NCI-H226 (cell line): ENCODE data around the gene LHB.
"Not testable (repeated sequence)": the region's sequence is repeated elsewhere in the genome, so short reads cannot be mapped to it uniquely, and the experiment has no call there.

Source experiments
- DNase-seq: peaks from one replicate; pipeline ENCODE4 v3.0.0-alpha.2; 2015

LHB gene

GRCh38 chr19:49017041-49017665, at the start of gene LHB:
Gene LHB, minus strand, starts transcription at chr19:49017091. Its CDS starts 10 bp downstream, at chr19:49017081.
- DNase-seq = no peak

- DNase-seq = no peak
These were observed 49.1 kb upstream of the LHB start for GRCh38 chr19:49065905-49066512.

- DNase-seq = peak; percentile 53
These were observed 48.1 kb upstream of the LHB start, which contains the start of gene NTF4 for GRCh38 chr19:49064768-49065611. Gene NTF4, minus strand, starts transcription at chr19:49064818. Its CDS starts 2,821 bp downstream, at chr19:49061997.

- DNase-seq = no peak
These were observed 47.2 kb upstream of the LHB start for GRCh38 chr19:49064029-49064629.

GRCh38 chr19:49061445-49061844, 44.6 kb upstream of the LHB start:
- no peak for DNase-seq

GRCh38 chr19:49061000-49061399, 44.1 kb upstream of the LHB start:
- no peak for DNase-seq

- no peak for DNase-seq
These were observed 42.2 kb upstream of the LHB start for GRCh38 chr19:49059053-49059452.

GRCh38 chr19:49058562-49058961, 41.7 kb upstream of the LHB start:
- DNase-seq = no peak

- DNase-seq = peak; percentile 67
These were observed 40.8 kb upstream of the LHB start, which contains the start of gene CGB7 for GRCh38 chr19:49057636-49058234. Gene CGB7, minus strand, starts transcription at chr19:49057749. Its CDS starts 2,374 bp downstream, at chr19:49055375.

GRCh38 chr19:49056902-49057596, 40.2 kb upstream of the LHB start:
- DNase-seq = not testable (repeated sequence)

- no peak for DNase-seq
These were observed 39.4 kb upstream of the LHB start for GRCh38 chr19:49056101-49056901.

GRCh38 chr19:49050376-49051033, 33.6 kb upstream of the LHB start:
- peak; percentile 51 for DNase-seq

- DNase-seq = not testable (repeated sequence)
These were observed 32.9 kb upstream of the LHB start for GRCh38 chr19:49049834-49050233.

- DNase-seq = not testable (repeated sequence)
These were observed 32.1 kb upstream of the LHB start, which contains the start of gene CGB8 for GRCh38 chr19:49049011-49049410. Gene CGB8, minus strand, starts transcription at chr19:49049111. Its CDS starts 372 bp downstream, at chr19:49048739.

- not testable (repeated sequence) for DNase-seq
These were observed 26.7 kb upstream of the LHB start, which contains the start of gene CGB5 for GRCh38 chr19:49043548-49043947. Gene CGB5, plus strand, starts transcription at chr19:49043848. Its CDS starts 362 bp downstream, at chr19:49044210.

- not testable (repeated sequence) for DNase-seq
These were observed 25.8 kb upstream of the LHB start for GRCh38 chr19:49042666-49043065.

- DNase-seq = no peak
These were observed 25.3 kb upstream of the LHB start for GRCh38 chr19:49042177-49042576.

- DNase-seq = not testable (repeated sequence)
These were observed 22.8 kb upstream of the LHB start for GRCh38 chr19:49039736-49040135.

- peak; percentile 45 for DNase-seq
These were observed 21.8 kb upstream of the LHB start for GRCh38 chr19:49038557-49039276.

- not testable (repeated sequence) for DNase-seq
These were observed 21.2 kb upstream of the LHB start for GRCh38 chr19:49038111-49038510.
